Measurements from ENCODE around the gene BFSP2. TPM values are rescaled to one million over a fixed set of nuclear protein-coding genes. Genes with fewer than 3 reads are reported as not detected.
"Not testable (repeated sequence)": the region's sequence is repeated elsewhere in the genome, so short reads cannot be mapped to it uniquely, and the experiment has no call there.

BFSP2 gene
- total RNA-seq, 2 donors from 2014 or later = not detected

DNA sequence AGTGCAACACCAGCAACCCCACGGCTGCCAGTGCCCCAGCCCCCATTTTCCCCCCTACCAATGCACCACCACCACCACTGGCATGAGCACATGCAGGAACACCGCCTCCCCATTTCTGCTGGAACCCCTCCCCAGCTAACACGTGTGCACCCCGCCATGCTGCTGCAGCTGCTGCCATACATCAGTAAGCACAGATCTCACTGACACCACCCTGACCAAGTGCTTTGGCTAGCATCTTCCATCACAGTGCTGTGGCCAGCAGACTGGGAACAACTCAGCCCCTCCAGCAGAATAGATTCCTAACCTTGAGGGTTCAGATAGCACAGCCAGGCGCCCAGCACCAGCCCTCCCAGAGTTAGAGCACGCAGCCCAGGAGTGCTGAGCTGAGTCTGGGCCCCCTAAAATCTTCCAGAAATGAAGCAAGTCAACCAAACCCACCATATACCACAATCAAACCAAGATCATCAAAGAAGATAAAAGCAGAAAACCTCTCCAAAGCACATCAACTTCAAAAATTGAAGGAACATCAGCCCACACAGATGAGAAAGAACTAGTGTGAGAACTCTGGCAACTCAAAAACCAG is 92.4 kb downstream of the BFSP2 start:
- no peak overlapping the region for H3K4me3 ChIP-seq
- no peaks in the 10 kb centered on the region for H3K36me3 ChIP-seq
- no peak for ATAC-seq (ENCODE audit: insufficient number of reproducible peaks, low FRiP score, low read depth)
- H3K4me1 ChIP-seq (ENCODE audit: control insufficient read depth in 1 of 2, low read depth in 2 of 2) = no peaks in the 10 kb centered on the region
- H3K27me3 ChIP-seq (replicated peaks; ENCODE audit: insufficient read depth) = no peaks in the 10 kb centered on the region
- H3K27ac ChIP-seq = no peak overlapping the region
- H3K9me3 ChIP-seq = no peaks in the 10 kb centered on the region
- DNase-seq (ENCODE audit: low spot score) = no peak
- TF ChIP-seq, protein P1, sequence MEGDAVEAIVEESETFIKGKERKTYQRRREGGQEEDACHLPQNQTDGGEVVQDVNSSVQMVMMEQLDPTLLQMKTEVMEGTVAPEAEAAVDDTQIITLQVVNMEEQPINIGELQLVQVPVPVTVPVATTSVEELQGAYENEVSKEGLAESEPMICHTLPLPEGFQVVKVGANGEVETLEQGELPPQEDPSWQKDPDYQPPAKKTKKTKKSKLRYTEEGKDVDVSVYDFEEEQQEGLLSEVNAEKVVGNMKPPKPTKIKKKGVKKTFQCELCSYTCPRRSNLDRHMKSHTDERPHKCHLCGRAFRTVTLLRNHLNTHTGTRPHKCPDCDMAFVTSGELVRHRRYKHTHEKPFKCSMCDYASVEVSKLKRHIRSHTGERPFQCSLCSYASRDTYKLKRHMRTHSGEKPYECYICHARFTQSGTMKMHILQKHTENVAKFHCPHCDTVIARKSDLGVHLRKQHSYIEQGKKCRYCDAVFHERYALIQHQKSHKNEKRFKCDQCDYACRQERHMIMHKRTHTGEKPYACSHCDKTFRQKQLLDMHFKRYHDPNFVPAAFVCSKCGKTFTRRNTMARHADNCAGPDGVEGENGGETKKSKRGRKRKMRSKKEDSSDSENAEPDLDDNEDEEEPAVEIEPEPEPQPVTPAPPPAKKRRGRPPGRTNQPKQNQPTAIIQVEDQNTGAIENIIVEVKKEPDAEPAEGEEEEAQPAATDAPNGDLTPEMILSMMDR (IDR thresholded peaks at IDR 0.05) = no peak

DNA sequence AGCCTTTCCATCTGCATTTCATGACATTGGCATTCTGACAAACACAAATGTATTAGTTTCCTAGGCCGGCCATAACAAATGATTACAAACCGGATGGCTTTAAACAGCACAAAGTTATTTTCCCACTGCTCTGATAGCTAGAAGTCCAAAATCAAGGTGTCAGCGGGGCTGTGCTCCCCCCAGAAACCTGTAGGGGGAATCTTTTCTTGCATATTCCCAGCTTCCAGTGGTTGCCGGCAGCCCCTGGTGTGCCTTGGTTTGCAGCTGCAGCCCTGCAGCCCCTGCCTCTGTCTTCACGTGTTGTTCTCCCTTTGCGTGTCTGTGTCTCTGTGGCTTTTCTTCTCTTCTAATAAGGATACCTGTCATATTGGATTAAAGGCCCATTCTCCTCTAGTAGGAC is 94.6 kb downstream of the BFSP2 start:
- ATAC-seq (ENCODE audit: insufficient number of reproducible peaks, low FRiP score, low read depth) = no peak
- Histone ChIP-seq H3K36me3 (no peaks in the 10 kb centered on the region), H3K9me3 (no peaks in the 10 kb centered on the region), H3K27ac (no peak overlapping the region), H3K4me1 (ENCODE audit: control insufficient read depth in 1 of 2, low read depth in 2 of 2) (no peaks in the 10 kb centered on the region), H3K27me3 (replicated peaks; ENCODE audit: insufficient read depth) (no peaks in the 10 kb centered on the region), H3K4me3 (no peak overlapping the region)
- TF ChIP-seq, protein P1 (IDR thresholded peaks at IDR 0.05) = no peak
- DNase-seq (ENCODE audit: low spot score) = no peak

DNA sequence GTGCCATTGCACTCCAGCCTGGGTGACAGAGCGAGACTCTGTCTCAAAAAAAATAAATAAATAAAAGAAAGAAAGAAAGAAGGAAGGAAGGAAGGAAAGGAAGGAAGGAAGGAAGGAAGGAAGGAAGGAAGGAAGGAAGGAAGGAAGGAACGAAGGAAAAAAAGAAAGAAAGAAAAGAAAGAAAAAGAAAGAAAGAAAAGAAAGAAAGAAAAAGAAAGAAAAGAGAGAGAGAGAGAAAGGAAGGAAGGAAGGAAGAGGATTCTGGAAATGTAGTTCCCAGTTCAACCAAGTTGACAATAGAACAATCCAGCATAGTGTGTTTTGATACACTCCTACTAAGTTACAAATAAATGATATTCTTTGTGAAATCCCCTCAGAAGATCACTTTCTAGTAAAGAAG is 102.7 kb downstream of the BFSP2 start:
- H3K9me3 ChIP-seq; H3K4me3 ChIP-seq; H3K27ac ChIP-seq; H3K36me3 ChIP-seq; H3K27me3 ChIP-seq (replicated peaks; ENCODE audit: insufficient read depth); ATAC-seq (ENCODE audit: insufficient number of reproducible peaks, low FRiP score, low read depth); DNase-seq (ENCODE audit: low spot score): not testable (repeated sequence)
- peaks cover 5 to 18% of the 10 kb centered on the region in 2 donors for H3K4me1 ChIP-seq (ENCODE audit: control insufficient read depth in 1 of 2, low read depth in 2 of 2)

DNA sequence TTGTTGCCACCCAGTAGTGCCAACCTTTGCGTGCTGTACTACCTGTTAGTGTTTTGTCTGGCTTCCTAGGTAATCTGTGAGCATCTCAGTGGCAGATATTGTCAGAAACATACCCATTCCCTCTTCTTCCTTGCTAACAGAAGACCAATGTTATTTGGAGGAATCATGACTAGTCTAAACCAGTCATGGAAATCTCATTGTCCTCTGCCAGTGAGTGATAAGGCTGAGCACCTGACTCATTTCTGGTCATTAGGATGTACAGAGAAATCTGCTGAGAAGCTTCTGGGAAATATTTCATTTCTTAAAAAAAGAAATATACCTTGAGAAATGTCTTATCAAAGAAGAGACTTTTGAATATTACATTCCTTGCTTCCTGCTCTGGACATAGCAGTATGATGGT is 103.6 kb downstream of the BFSP2 start:
- DNase-seq (ENCODE audit: low spot score) = no peak
- TF ChIP-seq, protein P1 (IDR thresholded peaks at IDR 0.05) = no peak

DNA sequence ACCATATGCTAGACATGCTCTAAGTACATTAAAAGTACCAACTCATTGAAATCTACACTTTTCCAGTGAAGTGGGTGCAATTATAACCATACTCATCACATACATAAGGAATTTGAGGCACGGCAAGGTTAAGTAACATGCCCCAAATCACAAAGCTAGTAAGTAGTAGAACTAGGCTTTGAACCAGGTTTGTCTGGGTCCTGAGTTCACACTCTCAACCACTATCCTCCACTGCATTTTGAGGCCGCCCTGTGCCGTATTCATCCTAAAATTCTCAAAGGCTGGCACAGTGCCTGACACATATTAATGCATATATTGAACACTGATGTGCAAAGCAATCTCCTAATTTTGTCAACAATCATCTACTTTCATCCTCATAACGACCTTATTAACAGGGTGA is 104.9 kb downstream of the BFSP2 start:
- no peak for ATAC-seq (ENCODE audit: insufficient number of reproducible peaks, low FRiP score, low read depth)
- DNase-seq (ENCODE audit: low spot score) = no peak
- peaks cover 7 to 22% of the 10 kb centered on the region in 2 donors for H3K4me1 ChIP-seq (ENCODE audit: control insufficient read depth in 1 of 2, low read depth in 2 of 2)

More for the DNA sequence above, 103.6 kb downstream of the BFSP2 start:
- Histone ChIP-seq H3K36me3 (no peaks in the 10 kb centered on the region), H3K27me3 (replicated peaks; ENCODE audit: insufficient read depth) (no peaks in the 10 kb centered on the region), H3K9me3 (no peaks in the 10 kb centered on the region), H3K4me1 (ENCODE audit: control insufficient read depth in 1 of 2, low read depth in 2 of 2) (peaks cover 7 to 22% of the 10 kb centered on the region in 2 donors), H3K27ac (no peak overlapping the region), H3K4me3 (no peak overlapping the region)
- ATAC-seq (ENCODE audit: insufficient number of reproducible peaks, low FRiP score, low read depth) = no peak

More for the DNA sequence above, 104.9 kb downstream of the BFSP2 start:
- H3K36me3 ChIP-seq = no peaks in the 10 kb centered on the region
- no peak overlapping the region for H3K4me3 ChIP-seq
- no peaks in the 10 kb centered on the region for H3K27me3 ChIP-seq (replicated peaks; ENCODE audit: insufficient read depth)
- no peak overlapping the region for H3K27ac ChIP-seq
- H3K9me3 ChIP-seq = no peaks in the 10 kb centered on the region
- TF ChIP-seq, protein P1 (IDR thresholded peaks at IDR 0.05) = no peak

Measured in thoracic aorta (tissue), 2 donors.